GM23338 (cell line): Measurements from ENCODE around the gene FXYD2. TPM values are rescaled to one million over a fixed set of nuclear protein-coding genes. Genes with fewer than 3 reads are reported as not detected.

Experiments
- CREB1 ChIP-seq: fragments of 250-450 bp; sonication (Bioruptor Pico); IDR thresholded peaks from 2 replicates; pipeline ENCODE4 v1.5.0; 2020; ENCODE audit warnings: low read depth, mild to moderate bottlenecking, moderate library complexity
- EZH2 ChIP-seq: fragments of 200-600 bp; sonication (generic); IDR thresholded peaks from one replicate; pipeline ENCODE4 v1.8.0; 2017; ENCODE audit warnings: antibody characterized with exemption, mild to moderate bottlenecking, low read depth; ENCODE audit not compliant: unreplicated experiment
- EZH2phosphoT487 ChIP-seq: fragments of 200-600 bp; sonication (generic); IDR thresholded peaks from one replicate; pipeline ENCODE4 v1.8.1; 2018; ENCODE audit warnings: antibody characterized with exemption; ENCODE audit not compliant: unreplicated experiment
- JUNB ChIP-seq: IDR thresholded peaks from one replicate; pipeline ENCODE4 v1.6.1; 2016; ENCODE audit warnings: antibody characterized with exemption; ENCODE audit not compliant: unreplicated experiment
- NANOG ChIP-seq: IDR thresholded peaks from 2 replicates; pipeline ENCODE4 v1.6.1; 2016; ENCODE audit warnings: antibody characterized with exemption, borderline replicate concordance
- POLR2AphosphoS5 ChIP-seq: IDR thresholded peaks from 2 replicates; pipeline ENCODE4 v1.6.1; 2016; ENCODE audit warnings: antibody characterized with exemption, low read depth
- STAT1 ChIP-seq: IDR thresholded peaks from one replicate; pipeline ENCODE4 v1.6.1; 2016; ENCODE audit warnings: antibody characterized with exemption; ENCODE audit not compliant: unreplicated experiment
- ZNF114 ChIP-seq: fragments of 250-450 bp; sonication (Bioruptor Pico); IDR thresholded peaks from 2 replicates; pipeline ENCODE4 v1.5.0; 2020; ENCODE audit warnings: mild to moderate bottlenecking, moderate library complexity
- ZNF331 ChIP-seq: fragments of 250-450 bp; sonication (Bioruptor Pico); IDR thresholded peaks from 2 replicates; pipeline ENCODE4 v1.5.0; 2020; ENCODE audit warnings: low read depth, mild to moderate bottlenecking, moderate library complexity
- polyA plus RNA-seq: library from polyadenylated mRNA; unstranded; fragments of >200 nt; fragmentation: Nextera tagmentation; extraction: Ambion mirVana; gene quantifications from 2 replicates; pipeline ENCODE4 v1.2.1, GENCODE V29; 2016
- total RNA-seq: library from RNA; depleted of rRNA; stranded (reverse); fragments of >200 nt; shearing (Covaris generic); gene quantifications from 2 replicates; pipeline ENCODE4 v1.2.3, GENCODE V29; 2014
- TF ChIP-seq, protein P1 (sequence below): fragments of 250-450 bp; sonication (Bioruptor Pico); IDR thresholded peaks from 2 replicates; pipeline ENCODE4 v1.5.0; 2020; ENCODE audit warnings: mild to moderate bottlenecking, moderate library complexity
- TF ChIP-seq, protein P2 (sequence below): IDR thresholded peaks from 2 replicates; pipeline ENCODE4 v1.6.1; 2016; ENCODE audit warnings: antibody characterized with exemption
- TF ChIP-seq, protein P3 (sequence below), 2 experiments: fragments of 200-600 bp in 1 of 2; sonication (generic) in 1 of 2; conservative IDR thresholded peaks; 2 replicates each; pipeline versions ENCODE4 v1.5.1 to v1.6.1; 2016 to 2017; ENCODE audit warnings: antibody characterized with exemption in 2 of 2, low read depth in 2 of 2, mild to moderate bottlenecking in 2 of 2, moderate library complexity in 1 of 2

Gene FXYD2
- total and polyA plus RNA-seq, 2 experiments from 2014 or later, result 0.59 to 1.4 TPM

DNA sequence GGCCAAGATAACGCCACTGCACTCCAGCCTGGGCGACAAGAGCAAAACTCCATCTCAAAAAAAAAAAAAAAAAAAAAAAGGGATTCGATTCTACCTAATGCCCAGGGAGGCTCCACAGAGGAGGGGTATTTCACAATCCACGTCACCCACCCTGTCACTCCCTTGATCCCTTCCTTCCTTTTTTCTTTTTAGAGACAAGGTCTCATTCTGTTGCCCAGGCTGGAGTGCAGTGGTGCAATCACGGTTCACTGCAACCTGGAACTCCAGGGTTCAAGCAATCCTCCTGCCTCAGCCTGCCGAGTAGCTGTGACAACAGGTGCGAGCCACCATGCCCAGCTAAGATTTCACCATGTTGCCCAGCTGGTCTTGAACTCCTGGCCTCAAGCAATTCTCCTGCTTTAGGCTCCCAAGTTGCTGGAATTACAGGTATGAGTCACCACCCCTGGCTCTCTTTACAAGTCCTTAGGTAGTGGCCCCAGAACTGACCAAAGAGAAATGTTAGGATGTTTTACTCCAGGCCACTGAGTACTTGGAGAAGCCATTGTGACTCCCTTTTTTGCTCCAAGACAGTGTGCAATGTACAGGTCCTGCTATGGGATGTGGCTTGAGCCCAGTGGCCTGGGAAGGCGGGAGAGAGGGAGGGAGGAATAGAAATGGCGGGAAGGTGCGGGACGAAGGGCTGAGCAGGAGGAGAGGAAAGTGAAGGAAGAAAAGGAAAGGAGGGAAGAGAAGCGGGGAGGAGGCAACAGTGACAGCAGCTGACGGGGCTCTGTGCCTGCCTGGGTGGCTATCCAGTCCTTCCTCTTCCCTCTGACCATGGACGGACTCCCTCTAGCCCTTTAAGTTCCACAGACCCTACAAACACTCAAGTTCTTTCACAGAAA is 11.8 kb upstream of the FXYD2 start (continued):
- TF ChIP-seq, protein P1, sequence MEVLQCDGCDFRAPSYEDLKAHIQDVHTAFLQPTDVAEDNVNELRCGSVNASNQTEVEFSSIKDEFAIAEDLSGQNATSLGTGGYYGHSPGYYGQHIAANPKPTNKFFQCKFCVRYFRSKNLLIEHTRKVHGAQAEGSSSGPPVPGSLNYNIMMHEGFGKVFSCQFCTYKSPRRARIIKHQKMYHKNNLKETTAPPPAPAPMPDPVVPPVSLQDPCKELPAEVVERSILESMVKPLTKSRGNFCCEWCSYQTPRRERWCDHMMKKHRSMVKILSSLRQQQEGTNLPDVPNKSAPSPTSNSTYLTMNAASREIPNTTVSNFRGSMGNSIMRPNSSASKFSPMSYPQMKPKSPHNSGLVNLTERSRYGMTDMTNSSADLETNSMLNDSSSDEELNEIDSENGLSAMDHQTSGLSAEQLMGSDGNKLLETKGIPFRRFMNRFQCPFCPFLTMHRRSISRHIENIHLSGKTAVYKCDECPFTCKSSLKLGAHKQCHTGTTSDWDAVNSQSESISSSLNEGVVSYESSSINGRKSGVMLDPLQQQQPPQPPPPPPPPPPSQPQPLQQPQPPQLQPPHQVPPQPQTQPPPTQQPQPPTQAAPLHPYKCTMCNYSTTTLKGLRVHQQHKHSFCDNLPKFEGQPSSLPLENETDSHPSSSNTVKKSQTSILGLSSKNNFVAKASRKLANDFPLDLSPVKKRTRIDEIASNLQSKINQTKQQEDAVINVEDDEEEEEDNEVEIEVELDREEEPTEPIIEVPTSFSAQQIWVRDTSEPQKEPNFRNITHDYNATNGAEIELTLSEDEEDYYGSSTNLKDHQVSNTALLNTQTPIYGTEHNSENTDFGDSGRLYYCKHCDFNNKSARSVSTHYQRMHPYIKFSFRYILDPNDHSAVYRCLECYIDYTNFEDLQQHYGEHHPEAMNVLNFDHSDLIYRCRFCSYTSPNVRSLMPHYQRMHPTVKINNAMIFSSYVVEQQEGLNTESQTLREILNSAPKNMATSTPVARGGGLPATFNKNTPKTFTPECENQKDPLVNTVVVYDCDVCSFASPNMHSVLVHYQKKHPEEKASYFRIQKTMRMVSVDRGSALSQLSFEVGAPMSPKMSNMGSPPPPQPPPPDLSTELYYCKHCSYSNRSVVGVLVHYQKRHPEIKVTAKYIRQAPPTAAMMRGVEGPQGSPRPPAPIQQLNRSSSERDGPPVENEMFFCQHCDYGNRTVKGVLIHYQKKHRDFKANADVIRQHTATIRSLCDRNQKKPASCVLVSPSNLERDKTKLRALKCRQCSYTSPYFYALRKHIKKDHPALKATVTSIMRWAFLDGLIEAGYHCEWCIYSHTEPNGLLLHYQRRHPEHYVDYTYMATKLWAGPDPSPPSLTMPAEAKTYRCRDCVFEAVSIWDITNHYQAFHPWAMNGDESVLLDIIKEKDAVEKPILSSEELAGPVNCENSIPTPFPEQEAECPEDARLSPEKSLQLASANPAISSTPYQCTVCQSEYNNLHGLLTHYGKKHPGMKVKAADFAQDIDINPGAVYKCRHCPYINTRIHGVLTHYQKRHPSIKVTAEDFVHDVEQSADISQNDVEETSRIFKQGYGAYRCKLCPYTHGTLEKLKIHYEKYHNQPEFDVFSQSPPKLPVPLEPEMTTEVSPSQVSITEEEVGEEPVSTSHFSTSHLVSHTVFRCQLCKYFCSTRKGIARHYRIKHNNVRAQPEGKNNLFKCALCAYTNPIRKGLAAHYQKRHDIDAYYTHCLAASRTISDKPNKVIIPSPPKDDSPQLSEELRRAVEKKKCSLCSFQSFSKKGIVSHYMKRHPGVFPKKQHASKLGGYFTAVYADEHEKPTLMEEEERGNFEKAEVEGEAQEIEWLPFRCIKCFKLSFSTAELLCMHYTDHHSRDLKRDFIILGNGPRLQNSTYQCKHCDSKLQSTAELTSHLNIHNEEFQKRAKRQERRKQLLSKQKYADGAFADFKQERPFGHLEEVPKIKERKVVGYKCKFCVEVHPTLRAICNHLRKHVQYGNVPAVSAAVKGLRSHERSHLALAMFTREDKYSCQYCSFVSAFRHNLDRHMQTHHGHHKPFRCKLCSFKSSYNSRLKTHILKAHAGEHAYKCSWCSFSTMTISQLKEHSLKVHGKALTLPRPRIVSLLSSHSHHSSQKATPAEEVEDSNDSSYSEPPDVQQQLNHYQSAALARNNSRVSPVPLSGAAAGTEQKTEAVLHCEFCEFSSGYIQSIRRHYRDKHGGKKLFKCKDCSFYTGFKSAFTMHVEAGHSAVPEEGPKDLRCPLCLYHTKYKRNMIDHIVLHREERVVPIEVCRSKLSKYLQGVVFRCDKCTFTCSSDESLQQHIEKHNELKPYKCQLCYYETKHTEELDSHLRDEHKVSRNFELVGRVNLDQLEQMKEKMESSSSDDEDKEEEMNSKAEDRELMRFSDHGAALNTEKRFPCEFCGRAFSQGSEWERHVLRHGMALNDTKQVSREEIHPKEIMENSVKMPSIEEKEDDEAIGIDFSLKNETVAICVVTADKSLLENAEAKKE (CRISPR knock-in tag), result no peak
- TF ChIP-seq EZH2phosphoT487 (no peak), CREB1 (CRISPR knock-in tag) (no peak), JUNB (no peak), POLR2AphosphoS5 (no peak), STAT1 (no peak), EZH2 (no peak), NANOG (no peak), ZNF114 (CRISPR knock-in tag) (no peak), ZNF331 (CRISPR knock-in tag) (no peak)
- TF ChIP-seq, protein P2, sequence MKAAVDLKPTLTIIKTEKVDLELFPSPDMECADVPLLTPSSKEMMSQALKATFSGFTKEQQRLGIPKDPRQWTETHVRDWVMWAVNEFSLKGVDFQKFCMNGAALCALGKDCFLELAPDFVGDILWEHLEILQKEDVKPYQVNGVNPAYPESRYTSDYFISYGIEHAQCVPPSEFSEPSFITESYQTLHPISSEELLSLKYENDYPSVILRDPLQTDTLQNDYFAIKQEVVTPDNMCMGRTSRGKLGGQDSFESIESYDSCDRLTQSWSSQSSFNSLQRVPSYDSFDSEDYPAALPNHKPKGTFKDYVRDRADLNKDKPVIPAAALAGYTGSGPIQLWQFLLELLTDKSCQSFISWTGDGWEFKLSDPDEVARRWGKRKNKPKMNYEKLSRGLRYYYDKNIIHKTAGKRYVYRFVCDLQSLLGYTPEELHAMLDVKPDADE, result no peak
- TF ChIP-seq, protein P3, sequence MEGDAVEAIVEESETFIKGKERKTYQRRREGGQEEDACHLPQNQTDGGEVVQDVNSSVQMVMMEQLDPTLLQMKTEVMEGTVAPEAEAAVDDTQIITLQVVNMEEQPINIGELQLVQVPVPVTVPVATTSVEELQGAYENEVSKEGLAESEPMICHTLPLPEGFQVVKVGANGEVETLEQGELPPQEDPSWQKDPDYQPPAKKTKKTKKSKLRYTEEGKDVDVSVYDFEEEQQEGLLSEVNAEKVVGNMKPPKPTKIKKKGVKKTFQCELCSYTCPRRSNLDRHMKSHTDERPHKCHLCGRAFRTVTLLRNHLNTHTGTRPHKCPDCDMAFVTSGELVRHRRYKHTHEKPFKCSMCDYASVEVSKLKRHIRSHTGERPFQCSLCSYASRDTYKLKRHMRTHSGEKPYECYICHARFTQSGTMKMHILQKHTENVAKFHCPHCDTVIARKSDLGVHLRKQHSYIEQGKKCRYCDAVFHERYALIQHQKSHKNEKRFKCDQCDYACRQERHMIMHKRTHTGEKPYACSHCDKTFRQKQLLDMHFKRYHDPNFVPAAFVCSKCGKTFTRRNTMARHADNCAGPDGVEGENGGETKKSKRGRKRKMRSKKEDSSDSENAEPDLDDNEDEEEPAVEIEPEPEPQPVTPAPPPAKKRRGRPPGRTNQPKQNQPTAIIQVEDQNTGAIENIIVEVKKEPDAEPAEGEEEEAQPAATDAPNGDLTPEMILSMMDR (conservative IDR thresholded peaks at IDR 0.05; ENCODE audit: low read depth in 2 of 2), result no peak
